Naive thymus-derived CD4-positive, alpha-beta T cell (primary cell): ENCODE data around the gene SEC24B. TPM values are rescaled to one million over a fixed set of nuclear protein-coding genes. Genes with fewer than 3 reads are reported as not detected.
"Not testable (repeated sequence)": the region's sequence is repeated elsewhere in the genome, so short reads cannot be mapped to it uniquely, and the experiment has no call there.

Source experiments
- ATAC-seq: fragments of 150-1000 bp; cut with Tn5 transposase; 2 replicates; pipeline ENCODE4 v1.10.0; 2021; ENCODE audit warnings: mild to moderate bottlenecking, moderate library complexity
- CTCF ChIA-PET: fragments of 350-600 bp; sonication (Branson Sonifier 250); formaldehyde crosslinking; loops from one replicate; lab custom pipeline; 2021; ENCODE audit warnings: antibody characterized with exemption; lab: Charles Lee
- POLR2A ChIA-PET: fragments of 350-600 bp; sonication (Branson Sonifier 250); formaldehyde crosslinking; loops from one replicate; lab custom pipeline; 2021; ENCODE audit warnings: antibody characterized with exemption, inconsistent platforms; lab: Charles Lee
- DNase-seq, 9 donors: peaks; one replicate each; pipeline versions ENCODE4 v3.0.0 to v3.0.0-alpha.2; 2020 to 2022; ENCODE audit warnings: mixed read lengths in 1 of 9
- H3K27ac ChIP-seq: one replicate; pipeline ENCODE4 v1.7.0; 2013; ENCODE audit warnings: mild to moderate bottlenecking, low read depth, low read length, moderate library complexity
- H3K27me3 ChIP-seq, 2 donors: one replicate each; pipeline ENCODE4 v1.7.0; 2013; ENCODE audit warnings: low read length in 2 of 2, mild to moderate bottlenecking in 2 of 2, moderate library complexity in 2 of 2; ENCODE audit not compliant: control insufficient read depth in 2 of 2, insufficient read depth in 2 of 2
- H3K36me3 ChIP-seq, 3 experiments: 1 replicate in 2 of 3; 2 replicates in 1 of 3; pipeline ENCODE4 v1.7.0; 2013; ENCODE audit warnings: low read length in 3 of 3, mild to moderate bottlenecking in 3 of 3, moderate library complexity in 1 of 3; ENCODE audit not compliant: insufficient read depth in 3 of 3, control insufficient read depth in 2 of 3
- H3K4me1 ChIP-seq, 2 donors: one replicate each; pipeline ENCODE4 v1.7.0; 2013; ENCODE audit warnings: low read length in 2 of 2, mild to moderate bottlenecking in 2 of 2, moderate library complexity in 1 of 2; ENCODE audit not compliant: control insufficient read depth in 2 of 2, insufficient read depth in 2 of 2
- H3K4me3 ChIP-seq: 2 replicates; pipeline ENCODE4 v1.7.0; 2013; ENCODE audit warnings: mild to moderate bottlenecking, low read length
- H3K9me3 ChIP-seq, 3 experiments: 1 replicate in 2 of 3; 2 replicates in 1 of 3; pipeline ENCODE4 v1.7.0; 2013; ENCODE audit warnings: low read length in 3 of 3; ENCODE audit not compliant: control insufficient read depth in 2 of 3
- H3K27ac Mint-ChIP-seq, 9 donors: one replicate each; pipeline ENCODE4 v1.8.0; 2020 to 2022; ENCODE audit warnings: mixed read lengths in 9 of 9, mild to moderate bottlenecking in 8 of 9, moderate library complexity in 5 of 9, inconsistent platforms in 2 of 9
- H3K27me3 Mint-ChIP-seq, 5 donors: one replicate each; pipeline ENCODE4 v1.8.0; 2021 to 2022; ENCODE audit warnings: mixed read lengths in 5 of 5, mild to moderate bottlenecking in 1 of 5
- H3K36me3 Mint-ChIP-seq, 5 donors: one replicate each; pipeline ENCODE4 v1.8.0; 2020 to 2022; ENCODE audit warnings: mixed read lengths in 5 of 5, mild to moderate bottlenecking in 3 of 5, inconsistent platforms in 1 of 5
- H3K4me1 Mint-ChIP-seq, 7 donors: one replicate each; pipeline ENCODE4 v1.8.0; 2020 to 2022; ENCODE audit warnings: mixed read lengths in 7 of 7, mild to moderate bottlenecking in 3 of 7, inconsistent platforms in 1 of 7
- H3K4me3 Mint-ChIP-seq, 10 donors: one replicate each; pipeline ENCODE4 v1.8.0; 2020 to 2022; ENCODE audit warnings: mild to moderate bottlenecking in 10 of 10, mixed read lengths in 10 of 10, moderate library complexity in 6 of 10, inconsistent platforms in 2 of 10
- H3K9me3 Mint-ChIP-seq, 11 donors: one replicate each; pipeline ENCODE4 v1.8.0; 2020 to 2022; ENCODE audit warnings: mixed read lengths in 11 of 11, mild to moderate bottlenecking in 4 of 11, inconsistent platforms in 1 of 11, moderate library complexity in 1 of 11
- intact Hi-C, 2 donors: fragments of 100-400 bp; cut with micrococcal nuclease; formaldehyde crosslinking; loops; one replicate each; pipeline ENCODE4 v1.15.1; 2023
- polyA plus RNA-seq, 2 donors: library from polyadenylated mRNA; unstranded; fragments of 300-500 nt; fragmentation: Illumina TruSeq; gene quantifications; one replicate each; pipeline ENCODE4 v1.2.3, GENCODE V29; 2021
- total RNA-seq, 6 experiments: library from RNA in 5 of 6; stranded (reverse) in 5 of 6; gene quantifications; 1 replicate in 5 of 6; 2 replicates in 1 of 6; pipeline ENCODE4 v1.2.3 and lab custom pipeline; 2021 to 2026

The SEC24B gene
- total and polyA plus RNA-seq, 7 experiments from 2014 or later = 14.5 to 41.8 (median 33.2) TPM

DNA sequence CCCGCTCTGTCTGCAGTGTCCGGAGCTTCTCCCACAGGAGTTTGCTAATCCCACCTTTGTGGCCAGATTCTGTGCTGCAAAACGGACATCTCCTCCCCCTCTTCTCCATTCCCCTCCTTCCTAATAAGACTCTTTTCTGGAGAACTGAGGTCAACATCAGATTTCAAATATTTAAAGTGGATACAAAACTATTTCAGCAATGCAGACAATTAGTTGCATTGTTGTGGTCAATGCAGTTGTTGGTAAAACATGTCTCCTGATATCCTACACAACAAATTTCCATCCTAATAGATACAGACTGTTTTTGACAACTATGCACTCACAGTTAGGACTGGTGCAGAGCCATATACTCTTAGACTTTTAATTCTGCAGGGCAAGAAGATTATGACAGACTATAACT is 121.4 kb downstream of the SEC24B start:
- CTCF ChIA-PET = interaction anchor here (1.1 kb wide), 1 partner anchor 12 kb away, joined by 3 read pairs; no protein-coding TSS in a partner anchor

DNA sequence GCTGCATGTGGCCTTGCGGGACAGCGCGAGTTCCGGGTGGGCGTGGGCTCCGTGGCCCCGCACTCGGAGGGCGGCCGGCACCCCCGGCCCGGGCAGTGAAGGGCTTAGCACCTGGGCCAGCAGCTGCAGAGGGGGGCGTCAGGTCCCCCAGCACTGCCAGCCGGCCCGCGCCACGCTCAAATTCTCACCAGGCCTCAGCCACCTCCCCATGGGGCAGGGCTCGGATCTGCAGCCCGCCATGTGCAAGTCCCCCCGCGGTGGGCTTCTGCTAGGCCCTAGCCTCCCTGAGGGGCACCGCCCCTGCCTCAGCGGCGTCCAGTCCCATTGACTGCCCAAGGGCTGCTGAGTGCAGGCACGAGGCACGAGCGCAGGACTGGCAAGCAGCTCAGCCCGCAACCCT is 123.8 kb downstream of the SEC24B start:
- H3K36me3 Mint-ChIP-seq = peaks cover 14 to 36% (median 23%) of the 10 kb centered on the region in 5 donors
- peaks cover 0 to 20% (median 5%) of the 10 kb centered on the region in 11 donors for H3K9me3 Mint-ChIP-seq
- Histone ChIP-seq H3K4me1 (peaks cover 19 to 20% of the 10 kb centered on the region in 2 donors), H3K27ac (no peak overlapping the region), H3K9me3 (no peaks in the 10 kb centered on the region), H3K4me3 (no peak overlapping the region), H3K36me3 (peaks cover 0 to 7% (median 0%) of the 10 kb centered on the region in 3 experiments), H3K27me3 (no peaks in the 10 kb centered on the region)
- H3K27ac Mint-ChIP-seq = peak overlapping the region in 1 of 9 donors; percentile 97
- intact Hi-C loops = no loop called here
- ChIA-PET POLR2A (interaction anchor here (1.0 to 4.7 kb wide), 5 partner anchors 10 to 102 kb away, joined by 3 to 66 read pairs (median 11); no protein-coding TSS in a partner anchor), CTCF (interaction anchor here (2.9 kb wide), 1 partner anchor 101 kb away, joined by 14 read pairs; no protein-coding TSS in a partner anchor)
- no peaks in the 10 kb centered on the region for H3K27me3 Mint-ChIP-seq
- ATAC-seq (no peak), DNase-seq (no peak)
- H3K4me3 Mint-ChIP-seq = no peak overlapping the region
- peaks cover 15 to 55% (median 33%) of the 10 kb centered on the region in 7 donors for H3K4me1 Mint-ChIP-seq

More for the DNA sequence above, 121.4 kb downstream of the SEC24B start:
- Histone ChIP-seq H3K27ac (no peak overlapping the region), H3K4me3 (no peak overlapping the region), H3K36me3 (no peaks in the 10 kb centered on the region), H3K27me3 (no peaks in the 10 kb centered on the region), H3K9me3 (no peaks in the 10 kb centered on the region), H3K4me1 (peaks cover 10 to 11% of the 10 kb centered on the region in 2 donors)
- H3K27ac Mint-ChIP-seq = peak overlapping the region in 4 of 9 donors; percentile 13 to 61 (median 19)
- no peaks in the 10 kb centered on the region for H3K27me3 Mint-ChIP-seq
- peaks cover 0 to 25% (median 6%) of the 10 kb centered on the region in 11 donors for H3K9me3 Mint-ChIP-seq
- H3K4me3 Mint-ChIP-seq = no peak overlapping the region
- no peak for DNase-seq
- no peak for ATAC-seq
- peaks cover 11 to 49% (median 26%) of the 10 kb centered on the region in 7 donors for H3K4me1 Mint-ChIP-seq
- peaks cover 14 to 36% (median 20%) of the 10 kb centered on the region in 5 donors for H3K36me3 Mint-ChIP-seq
- intact Hi-C loops = no loop called here
- POLR2A ChIA-PET = interaction anchor here (0.8 to 1.4 kb wide), 2 partner anchors 17 to 146 kb away, joined by 5 to 7 read pairs; no protein-coding TSS in a partner anchor

DNA sequence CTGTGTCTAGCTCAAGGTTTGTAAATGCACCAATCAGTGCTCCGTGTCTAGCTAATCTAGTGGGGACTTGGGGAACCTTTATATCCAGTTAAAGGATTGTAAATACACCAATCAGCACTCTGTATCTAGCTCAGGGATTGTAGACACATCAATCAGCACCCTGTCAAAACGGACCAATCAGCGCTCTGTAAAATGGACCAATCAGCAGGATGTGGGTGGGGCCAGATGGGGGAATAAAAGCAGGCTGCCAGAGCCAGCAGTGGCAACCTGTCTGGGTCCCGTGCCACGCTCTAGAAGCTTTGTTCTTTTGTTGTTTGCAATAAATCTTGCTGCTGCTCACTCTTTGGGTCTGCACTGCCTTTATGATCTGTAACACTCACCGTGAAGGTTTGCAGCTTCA is 124.5 kb downstream of the SEC24B start:
- H3K4me1 Mint-ChIP-seq = peaks cover 21 to 59% (median 40%) of the 10 kb centered on the region in 7 donors
- peak overlapping the region; percentile 75 to 99 (median 92) for H3K27ac Mint-ChIP-seq
- peak overlapping the region; percentile 63 to 100 (median 86) for H3K4me3 Mint-ChIP-seq
- H3K4me3 ChIP-seq, H3K27ac ChIP-seq, H3K27me3 Mint-ChIP-seq, intact Hi-C loops, ATAC-seq, H3K36me3 ChIP-seq, H3K27me3 ChIP-seq, H3K9me3 ChIP-seq: not testable (repeated sequence)
- DNase-seq = peak in 3 of 9 donors; percentile 20 to 37 (median 26)
- H3K36me3 Mint-ChIP-seq = peaks cover 18 to 38% (median 23%) of the 10 kb centered on the region in 5 donors
- peaks cover 0 to 17% (median 4%) of the 10 kb centered on the region in 11 donors for H3K9me3 Mint-ChIP-seq
- ChIA-PET POLR2A (interaction anchor here (1.0 to 4.7 kb wide), 8 partner anchors 11 to 257 kb away, joined by 3 to 66 read pairs (median 12); partner anchors contain the start of genes CASP6 and GAR1), CTCF (interaction anchor here (1.0 to 2.9 kb wide), 3 partner anchors 16 to 101 kb away, joined by 4 to 14 read pairs (median 4); no protein-coding TSS in a partner anchor)
- H3K4me1 ChIP-seq = peaks cover 25 to 26% of the 10 kb centered on the region in 2 donors

DNA sequence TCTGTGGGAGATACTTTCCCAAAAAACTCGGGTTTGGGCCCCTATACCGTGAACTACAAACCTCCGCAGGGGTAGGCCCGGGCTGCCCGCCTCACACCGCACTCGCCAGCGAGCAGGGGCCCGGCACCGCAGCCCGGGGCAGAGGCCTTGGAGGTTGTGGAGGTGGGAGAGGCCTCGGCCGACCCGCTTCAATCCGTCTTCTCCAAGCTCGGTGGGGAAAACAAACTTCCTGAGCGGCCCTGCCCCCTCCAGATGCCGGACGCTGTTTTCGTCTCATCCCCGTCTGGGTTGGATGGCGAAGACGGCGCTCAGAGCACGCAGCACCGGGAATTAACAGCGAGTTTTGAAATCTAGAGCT is 126.0 kb downstream of the SEC24B start:
- Mint-ChIP-seq H3K4me3 (peak overlapping the region; percentile 89 to 100 (median 98)), H3K27me3 (no peaks in the 10 kb centered on the region), H3K4me1 (peaks cover 31 to 74% (median 55%) of the 10 kb centered on the region in 7 donors), H3K27ac (peak overlapping the region; percentile 90 to 99 (median 97)), H3K9me3 (peaks cover 0 to 6% (median 0%) of the 10 kb centered on the region in 11 donors), H3K36me3 (peaks cover 12 to 33% (median 20%) of the 10 kb centered on the region in 5 donors)
- POLR2A ChIA-PET = interaction anchor here (0.6 to 4.7 kb wide), 27 partner anchors 10 to 940 kb away, joined by 3 to 66 read pairs (median 5); partner anchors contain the start of genes CASP6, GAR1, PLA2G12A and SEC24B
- DNase-seq (peak in 2 of 9 donors; percentile 40 to 64), ATAC-seq (peak; percentile 45)
- Histone ChIP-seq H3K36me3 (peaks cover 0 to 7% (median 0%) of the 10 kb centered on the region in 3 experiments), H3K27ac (peak overlapping the region; percentile 96), H3K4me1 (peaks cover 25 to 35% of the 10 kb centered on the region in 2 donors), H3K4me3 (peak overlapping the region; percentile 83), H3K27me3 (no peaks in the 10 kb centered on the region), H3K9me3 (no peaks in the 10 kb centered on the region)
- CTCF ChIA-PET = interaction anchor here (0.6 to 3.2 kb wide), 9 partner anchors 12 to 286 kb away, joined by 3 to 14 read pairs (median 4); partner anchors contain the start of gene SEC24B
- intact Hi-C loops = no loop called here

DNA sequence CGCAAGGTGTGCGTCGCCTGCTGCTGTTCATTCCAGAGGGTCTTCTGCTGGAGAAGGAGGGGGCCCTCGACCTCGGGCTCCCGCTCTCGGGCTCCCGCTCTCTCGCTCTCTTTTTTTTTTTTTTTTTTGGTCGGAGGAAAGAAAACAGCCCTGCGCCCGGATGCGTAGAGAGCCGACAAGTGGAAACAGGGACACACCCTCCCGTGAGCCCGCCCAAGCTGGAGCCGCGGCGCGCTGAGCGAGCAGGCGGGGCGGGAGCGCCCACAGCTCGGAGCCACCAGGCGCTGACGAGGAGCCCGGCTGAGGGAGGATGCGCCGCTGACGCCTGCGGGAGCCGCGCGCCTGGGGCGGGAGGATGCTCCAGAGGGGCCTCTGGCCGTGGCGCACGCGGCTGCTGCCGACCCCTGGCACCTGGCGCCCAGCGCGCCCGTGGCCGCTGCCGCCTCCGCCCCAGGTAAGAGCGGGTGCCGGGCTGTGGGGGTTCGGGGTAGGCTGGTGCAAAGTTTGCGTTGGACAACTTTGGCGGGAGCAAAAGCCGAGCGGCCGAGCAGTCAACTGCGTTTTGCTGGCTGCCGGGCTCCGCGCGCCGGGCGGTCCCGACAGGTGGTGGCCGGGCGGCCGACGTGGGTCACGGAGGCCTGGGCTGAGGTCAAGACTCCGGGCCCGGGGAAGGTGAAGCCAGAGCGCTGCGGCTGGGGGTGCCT is 126.5 kb downstream of the SEC24B start, which contains the start of gene MCUB:
MCUB (plus strand) TSS at position 264 of the 704 bp plus-strand sequence; CDS start at position 356, 92 bp downstream.
- peak within 1 kb of the TSS; percentile 83 for H3K4me3 ChIP-seq
- H3K27me3 ChIP-seq = no peaks in the 10 kb centered on the region
- Mint-ChIP-seq H3K4me3 (peak within 1 kb of the TSS; percentile 89 to 100 (median 98)), H3K9me3 (peaks cover 0 to 3% (median 0%) of the 10 kb centered on the region in 11 donors), H3K4me1 (peaks cover 34 to 76% (median 58%) of the 10 kb centered on the region in 7 donors), H3K27me3 (no peaks in the 10 kb centered on the region), H3K27ac (peak within 1 kb of the TSS; percentile 90 to 100 (median 98)), H3K36me3 (peaks cover 8 to 35% (median 22%) of the 10 kb centered on the region in 5 donors)
- no peaks in the 10 kb centered on the region for H3K9me3 ChIP-seq
- H3K27ac ChIP-seq = peak within 1 kb of the TSS; percentile 96
- H3K36me3 ChIP-seq = peaks cover 0 to 11% (median 0%) of the 10 kb centered on the region in 3 experiments
- ATAC-seq (peak; percentile 96), DNase-seq (peak; percentile 80 to 95 (median 93))
- intact Hi-C loops = loop anchor here (1.0 to 10.0 kb wide), 13 partner anchors 11 to 1839 kb away; partner anchors contain the start of genes PAPSS1 (in 2 of the 2), RPL34 (in 2 of the 2), SEC24B (in 2 of the 2) and CASP6 (in 1 of the 2)
- ChIA-PET CTCF (interaction anchor here (0.6 to 3.2 kb wide), 10 partner anchors 12 to 286 kb away, joined by 3 to 14 read pairs (median 4); partner anchors contain the start of gene SEC24B), POLR2A (interaction anchor here (0.6 to 4.7 kb wide), 27 partner anchors 9 to 942 kb away, joined by 3 to 66 read pairs (median 5); partner anchors contain the start of genes CASP6, GAR1, PLA2G12A and SEC24B)
- H3K4me1 ChIP-seq = peaks cover 25 to 41% of the 10 kb centered on the region in 2 donors
